ENCODE measurements around the gene MATR3.

DNA sequence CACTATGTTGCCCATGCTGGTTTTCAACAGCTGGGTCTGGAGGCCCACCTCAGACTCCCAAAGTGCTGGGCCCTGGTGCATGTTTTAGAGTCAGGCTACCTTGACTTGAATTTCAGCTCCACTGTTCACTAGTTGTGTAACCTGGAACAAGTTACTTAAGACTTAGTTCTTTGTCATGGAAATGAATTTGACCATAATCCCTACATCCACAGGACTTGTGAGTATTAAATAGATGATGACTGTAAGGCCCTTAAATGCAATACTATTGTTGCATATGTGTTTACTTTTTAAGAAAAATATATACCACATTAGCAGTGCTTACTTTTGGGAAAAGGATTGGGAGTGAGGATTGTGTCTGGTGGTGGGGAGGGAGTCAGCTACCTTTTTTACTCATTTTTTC, 64.5 kb downstream of the MATR3 start:
- TF ChIP-seq, protein P1, sequence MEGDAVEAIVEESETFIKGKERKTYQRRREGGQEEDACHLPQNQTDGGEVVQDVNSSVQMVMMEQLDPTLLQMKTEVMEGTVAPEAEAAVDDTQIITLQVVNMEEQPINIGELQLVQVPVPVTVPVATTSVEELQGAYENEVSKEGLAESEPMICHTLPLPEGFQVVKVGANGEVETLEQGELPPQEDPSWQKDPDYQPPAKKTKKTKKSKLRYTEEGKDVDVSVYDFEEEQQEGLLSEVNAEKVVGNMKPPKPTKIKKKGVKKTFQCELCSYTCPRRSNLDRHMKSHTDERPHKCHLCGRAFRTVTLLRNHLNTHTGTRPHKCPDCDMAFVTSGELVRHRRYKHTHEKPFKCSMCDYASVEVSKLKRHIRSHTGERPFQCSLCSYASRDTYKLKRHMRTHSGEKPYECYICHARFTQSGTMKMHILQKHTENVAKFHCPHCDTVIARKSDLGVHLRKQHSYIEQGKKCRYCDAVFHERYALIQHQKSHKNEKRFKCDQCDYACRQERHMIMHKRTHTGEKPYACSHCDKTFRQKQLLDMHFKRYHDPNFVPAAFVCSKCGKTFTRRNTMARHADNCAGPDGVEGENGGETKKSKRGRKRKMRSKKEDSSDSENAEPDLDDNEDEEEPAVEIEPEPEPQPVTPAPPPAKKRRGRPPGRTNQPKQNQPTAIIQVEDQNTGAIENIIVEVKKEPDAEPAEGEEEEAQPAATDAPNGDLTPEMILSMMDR (optimal IDR thresholded peaks at IDR 0.05 in 1 of 3, IDR thresholded peaks at IDR 0.05 in 1 of 3, conservative IDR thresholded peaks at IDR 0.05 in 1 of 3; ENCODE audit: extremely low read depth in 1 of 3, insufficient read depth in 2 of 3, low read length in 3 of 3): no peak
- TF ChIP-seq EZH2 (IDR thresholded peaks at IDR 0.05; ENCODE audit: low read length): no peak
